Mammary epithelial cell (primary cell): ENCODE measurements around the gene CA4.

ENCODE experiments used
- CTCF ChIP-seq, 2 donors: IDR thresholded peaks in 1 of 2; conservative IDR thresholded peaks in 1 of 2; 2 replicates each; pipeline ENCODE4 v1.5.1; 2011 to 2012; ENCODE audit warnings: inconsistent platforms in 2 of 2, low read length in 2 of 2, mild to moderate bottlenecking in 2 of 2, control low read depth in 1 of 2, low read depth in 1 of 2; ENCODE audit not compliant: insufficient read depth in 1 of 2; ENCODE audit errors: extremely low read depth in 1 of 2
- EZH2 ChIP-seq: IDR thresholded peaks from 2 replicates; pipeline ENCODE4 v1.6.1; 2012; ENCODE audit warnings: low read length, inconsistent platforms, borderline replicate concordance

GRCh38 chr17:60158751-60159478 is 9.1 kb downstream of the CA4 start:
- TF ChIP-seq CTCF (conservative IDR thresholded peaks at IDR 0.05 in 1 of 2, IDR thresholded peaks at IDR 0.05 in 1 of 2; ENCODE audit: extremely low read depth in 1 of 2, insufficient read depth in 1 of 2, low read depth in 1 of 2, low read length in 2 of 2) (no peak), EZH2 (no peak)
